Choroid plexus epithelial cell (primary cell): Measurements from ENCODE around the gene GMDS.

Source experiments
- DNase-seq: peaks from one replicate; pipeline ENCODE4 v3.0.0-alpha.2; 2010; ENCODE audit warnings: low read depth
- H3K4me3 ChIP-seq: 2 replicates; pipeline ENCODE4 v1.5.1; 2011; ENCODE audit warnings: low read depth, mild to moderate bottlenecking, control low read depth, low read length, moderate library complexity
- CTCF ChIP-seq: conservative IDR thresholded peaks from 2 replicates; pipeline ENCODE4 v1.5.1; 2011; ENCODE audit warnings: low read depth, mild to moderate bottlenecking, control low read depth, inconsistent platforms, low read length, moderate library complexity

The GMDS gene

GRCh38 chr6:1719922-1720321, 525.5 kb downstream of the GMDS start:
- no peak for DNase-seq
- no peak for TF ChIP-seq CTCF
- no peak overlapping the region for H3K4me3 ChIP-seq

GRCh38 chr6:1716868-1717267, 528.5 kb downstream of the GMDS start:
- H3K4me3 ChIP-seq, result no peak overlapping the region
- no peak for TF ChIP-seq CTCF
- no peak for DNase-seq

GRCh38 chr6:1716396-1716795, 529.0 kb downstream of the GMDS start:
- no peak overlapping the region for H3K4me3 ChIP-seq
- TF ChIP-seq CTCF, result no peak
- no peak for DNase-seq

- no peak overlapping the region for H3K4me3 ChIP-seq
- DNase-seq, result no peak
- TF ChIP-seq CTCF, result no peak
Measured at GRCh38 chr6:1715336-1715735, 530.1 kb downstream of the GMDS start.

GRCh38 chr6:1714654-1715053, 530.8 kb downstream of the GMDS start:
- TF ChIP-seq CTCF, result no peak

GRCh38 chr6:1713016-1713600, 532.3 kb downstream of the GMDS start:
- H3K4me3 ChIP-seq, result no peak overlapping the region
- no peak for DNase-seq
- TF ChIP-seq CTCF, result no peak

More at GRCh38 chr6:1714654-1715053, 530.8 kb downstream of the GMDS start:
- no peak for DNase-seq
- no peak overlapping the region for H3K4me3 ChIP-seq

- no peak for TF ChIP-seq CTCF
- DNase-seq, result no peak
- H3K4me3 ChIP-seq, result no peak overlapping the region
Measured at GRCh38 chr6:1712451-1712850, 533.0 kb downstream of the GMDS start.
